ENCODE data around the gene GORASP1. TPM values are rescaled to one million over a fixed set of nuclear protein-coding genes. Genes with fewer than 3 reads are reported as not detected.

Gene GORASP1
- total and polyA plus RNA-seq, 2 of the 13 experiments (the other 11 are each of a cell fraction or from before 2014, with no cell fraction given), result 36.4 to 39.8 TPM

DNA sequence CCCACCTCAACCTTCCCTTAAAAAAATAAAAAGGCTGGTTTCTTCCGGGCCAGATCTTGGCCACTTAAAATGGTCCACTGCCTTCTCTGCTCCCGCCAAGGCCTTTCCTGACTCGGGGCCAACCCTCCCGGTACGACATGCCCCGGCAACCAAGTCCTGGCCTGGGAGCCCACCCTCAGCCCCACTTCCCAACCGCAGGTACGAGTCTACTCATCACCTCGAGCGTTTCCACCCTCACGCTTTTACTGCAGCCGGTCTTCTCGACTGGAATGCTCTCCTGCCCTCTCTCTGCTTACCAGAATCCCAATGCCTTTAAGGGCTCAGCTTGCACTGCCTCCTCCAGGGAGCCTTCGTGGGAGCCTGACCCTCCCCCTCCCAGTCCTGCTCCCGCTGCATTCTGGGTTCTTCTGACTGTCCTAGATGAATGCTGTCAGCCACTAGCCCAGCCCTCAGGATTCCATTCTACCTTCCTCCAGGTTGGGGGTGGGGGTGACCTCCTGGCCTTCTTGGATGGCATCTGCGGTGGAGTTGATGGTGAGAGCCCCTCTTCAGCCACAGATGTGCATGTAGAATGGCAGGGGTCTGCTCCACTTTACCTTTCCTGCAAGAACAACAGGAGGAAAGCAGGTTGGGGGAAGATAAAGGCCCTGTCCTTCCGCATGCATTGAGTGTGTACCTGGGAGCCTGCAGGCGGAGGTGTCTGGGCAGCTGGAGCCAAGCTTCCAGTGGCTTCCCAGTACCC is 47.0 kb upstream of the GORASP1 start (continued):
- no peak for TF ChIP-seq ZSCAN20 (CRISPR knock-in tag; IDR thresholded peaks at IDR 0.05; ENCODE audit: borderline replicate concordance)

- Histone ChIP-seq H3K9ac (ENCODE audit: insufficient read depth, low read depth, low read length) (peak overlapping the region; percentile 84), H3K4me3 (replicated peaks in 1 of 3; ENCODE audit: insufficient read depth in 1 of 3, low read depth in 2 of 3, low read length in 3 of 3) (peak overlapping the region; percentile 73 to 91 (median 84)), H3K36me3 (replicated peaks in 1 of 2; ENCODE audit: control insufficient read depth in 1 of 2, insufficient read depth in 2 of 2, low read length in 2 of 2) (peaks cover 0 to 1% of the 10 kb centered on the region in 2 experiments; a peak in 1 of 5 replicates), H3K79me2 (ENCODE audit: insufficient read depth, low read length) (peaks cover 43% of the 10 kb centered on the region), H3K27ac (ENCODE audit: extremely low read length, insufficient read depth, low read length) (peak overlapping the region; percentile 73), H3K4me1 (ENCODE audit: insufficient read depth, low read length) (peaks cover 52% of the 10 kb centered on the region), H3K27me3 (ENCODE audit: control insufficient read depth in 1 of 2, insufficient read depth in 2 of 2, low read length in 2 of 2) (no peaks in the 10 kb centered on the region; a peak in 1 of 5 replicates), H3K9me3 (ENCODE audit: low read length) (no peaks in the 10 kb centered on the region), H2AFZ (ENCODE audit: low read length) (no peak overlapping the region), H3K4me2 (ENCODE audit: low read depth, low read length) (peak overlapping the region; percentile 87), H4K20me1 (ENCODE audit: insufficient read depth, low read length) (peaks cover 37% of the 10 kb centered on the region)
- FAIRE-seq (no peak), ATAC-seq (no peak), DNase-seq (ENCODE audit: low spot score) (no peak)
- in situ Hi-C loops (cut with HindIII; ENCODE audit: extremely low pct_ligation_motif_present, low pct_unique_long_range_greater_than_20kb) (no loop called here), intact Hi-C loops (cut with micrococcal nuclease; ENCODE audit: unreplicated experiment) (loop anchor here (1.0 kb wide), 1 partner anchor 23 kb away; no protein-coding TSS in a partner anchor)
- POLR2A ChIA-PET, result interaction anchor here (1.2 kb wide), 1 partner anchor 24 kb away, joined by 5 read pairs; no protein-coding TSS in a partner anchor
- WGBS (ENCODE audit: low lambda C conversion rate), result 3% methylated on average over 7 of the region's 9 CpGs
- BruUV-seq (replicated peaks), result no TSS peak
- TF ChIP-seq POLR2A (IDR thresholded peaks at IDR 0.05; ENCODE audit: insufficient read depth in 1 of 2, low read depth in 2 of 2, low read length in 2 of 2) (peak in 1 of 2 experiments; percentile 19; a peak in 1 of 4 replicates), CREB1 (IDR thresholded peaks at IDR 0.05) (no peak), CREB1 (CRISPR knock-in tag; IDR thresholded peaks at IDR 0.05) (no peak), ZNF451 (CRISPR knock-in tag; IDR thresholded peaks at IDR 0.05) (no peak), GATAD1 (CRISPR knock-in tag; IDR thresholded peaks at IDR 0.05) (no peak), PRMT3 (CRISPR knock-in tag; IDR thresholded peaks at IDR 0.05; ENCODE audit: borderline replicate concordance, low read depth) (0 out of 2 replicates have a peak, but pooled peaks have one; percentile 0), MTF1 (CRISPR knock-in tag; IDR thresholded peaks at IDR 0.05) (no peak), CAMTA2 (CRISPR knock-in tag; IDR thresholded peaks at IDR 0.05; ENCODE audit: borderline replicate concordance) (0 out of 2 replicates have a peak, but pooled peaks have one; percentile 44), KLF16 (CRISPR knock-in tag; IDR thresholded peaks at IDR 0.05) (0 out of 4 replicates have a peak, but pooled peaks of 1 of the 2 experiments have one; percentile 22), ZNF674 (CRISPR knock-in tag; IDR thresholded peaks at IDR 0.05; ENCODE audit: low read depth) (no peak)
- CTCF ChIA-PET (ENCODE audit: low intra/inter-chr PET ratio, low total read pairs), result no interaction called here
Observed at GRCh38 chr3:39153977-39154279, 46.5 kb upstream of the GORASP1 start.
